ENCODE results near the gene PHF2. TPM values are rescaled to one million over a fixed set of nuclear protein-coding genes. Genes with fewer than 3 reads are reported as not detected.

The PHF2 gene
- total RNA-seq, 1 donor from 2014 or later: 22.4 TPM

GRCh38 chr9:93708289-93708986 is 132.1 kb downstream of the PHF2 start:
- DNase-seq: no peak
- Mint-ChIP-seq H3K9me3 (no peaks in the 10 kb centered on the region), H3K4me1 (peaks cover under 1% of the 10 kb centered on the region), H3K4me3 (no peak overlapping the region), H3K27ac (no peak overlapping the region), H3K27me3 (peaks cover 3% of the 10 kb centered on the region), H3K36me3 (ENCODE audit: low read depth) (no peaks in the 10 kb centered on the region)
- intact Hi-C loops (cut with micrococcal nuclease): no loop called here

DNA sequence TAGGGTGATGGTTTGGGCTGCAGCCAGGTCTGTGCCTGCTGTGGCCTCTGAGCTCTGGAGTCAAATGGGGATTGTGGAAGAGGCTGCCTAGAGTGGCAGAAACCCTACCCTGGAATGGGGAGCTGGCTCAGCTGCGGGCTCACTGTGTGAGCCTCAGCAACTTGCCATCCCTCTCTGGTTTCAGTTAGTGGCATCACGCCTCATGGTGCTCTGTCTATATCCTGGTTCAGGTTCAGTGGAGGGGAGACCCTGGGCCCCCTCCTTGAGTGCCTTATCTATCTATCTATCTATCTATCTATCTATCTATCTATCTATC is 132.6 kb downstream of the PHF2 start:
- DNase-seq: no peak
- H3K27ac Mint-ChIP-seq: no peak overlapping the region
- intact Hi-C loops (cut with micrococcal nuclease): no loop called here
- no peaks in the 10 kb centered on the region for H3K36me3 Mint-ChIP-seq (ENCODE audit: low read depth)
- peaks cover 2% of the 10 kb centered on the region for H3K27me3 Mint-ChIP-seq
- H3K4me1 Mint-ChIP-seq: peaks cover 6% of the 10 kb centered on the region
- H3K9me3 Mint-ChIP-seq: no peaks in the 10 kb centered on the region
- H3K4me3 Mint-ChIP-seq: no peak overlapping the region

- no peak for DNase-seq
- H3K36me3 Mint-ChIP-seq (ENCODE audit: low read depth): no peaks in the 10 kb centered on the region
- H3K4me1 Mint-ChIP-seq: peaks cover 6% of the 10 kb centered on the region
- no peaks in the 10 kb centered on the region for H3K9me3 Mint-ChIP-seq
- intact Hi-C loops (cut with micrococcal nuclease): no loop called here
- no peak overlapping the region for H3K27ac Mint-ChIP-seq
- no peak overlapping the region for H3K4me3 Mint-ChIP-seq
- no peaks in the 10 kb centered on the region for H3K27me3 Mint-ChIP-seq
Observed at GRCh38 chr9:93709600-93710369, 133.4 kb downstream of the PHF2 start.

GRCh38 chr9:93710370-93710723 is 134.0 kb downstream of the PHF2 start:
- Mint-ChIP-seq H3K9me3 (no peaks in the 10 kb centered on the region), H3K27me3 (no peaks in the 10 kb centered on the region), H3K4me3 (no peak overlapping the region), H3K36me3 (ENCODE audit: low read depth) (no peaks in the 10 kb centered on the region), H3K4me1 (peaks cover 6% of the 10 kb centered on the region), H3K27ac (no peak overlapping the region)
- intact Hi-C loops (cut with micrococcal nuclease): no loop called here
- peak; percentile 41 for DNase-seq

- Mint-ChIP-seq H3K27me3 (no peaks in the 10 kb centered on the region), H3K36me3 (ENCODE audit: low read depth) (no peaks in the 10 kb centered on the region), H3K4me1 (peaks cover 6% of the 10 kb centered on the region), H3K9me3 (peaks cover 1% of the 10 kb centered on the region), H3K4me3 (no peak overlapping the region), H3K27ac (no peak overlapping the region)
- intact Hi-C loops (cut with micrococcal nuclease): no loop called here
- DNase-seq: no peak
Observed at GRCh38 chr9:93711002-93711401, 134.6 kb downstream of the PHF2 start.

DNA sequence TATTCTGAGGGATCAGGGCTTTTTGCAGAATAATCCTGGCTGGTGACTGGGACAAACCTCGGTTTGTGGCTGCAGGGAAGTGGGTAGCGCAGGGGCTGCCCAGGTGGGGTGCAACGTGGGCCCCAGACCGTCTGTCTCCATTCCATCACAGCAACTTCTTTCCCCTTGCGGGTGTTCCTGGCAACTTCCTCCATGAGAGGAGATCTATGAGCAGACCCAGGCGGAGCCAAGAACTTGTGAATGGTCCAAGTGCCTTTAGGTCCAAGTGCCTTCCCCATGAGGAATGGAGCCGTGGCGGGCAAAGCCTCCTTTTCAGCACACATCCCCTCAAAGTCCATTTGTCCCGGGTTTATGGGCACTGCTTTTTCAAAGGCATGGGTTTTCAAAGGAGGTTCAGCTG is 136.5 kb downstream of the PHF2 start:
- H3K27me3 Mint-ChIP-seq: no peaks in the 10 kb centered on the region
- peak; percentile 41 for DNase-seq
- peaks cover 6% of the 10 kb centered on the region for H3K4me1 Mint-ChIP-seq
- H3K9me3 Mint-ChIP-seq: peaks cover 12% of the 10 kb centered on the region
- H3K36me3 Mint-ChIP-seq (ENCODE audit: low read depth): no peaks in the 10 kb centered on the region
- intact Hi-C loops (cut with micrococcal nuclease): no loop called here
- no peak overlapping the region for H3K4me3 Mint-ChIP-seq
- no peak overlapping the region for H3K27ac Mint-ChIP-seq

- intact Hi-C loops (cut with micrococcal nuclease): no loop called here
- H3K36me3 Mint-ChIP-seq (ENCODE audit: low read depth): no peaks in the 10 kb centered on the region
- no peak overlapping the region for H3K4me3 Mint-ChIP-seq
- H3K27ac Mint-ChIP-seq: no peak overlapping the region
- no peaks in the 10 kb centered on the region for H3K27me3 Mint-ChIP-seq
- H3K4me1 Mint-ChIP-seq: peaks cover 6% of the 10 kb centered on the region
- DNase-seq: peak; percentile 46
- peaks cover 12% of the 10 kb centered on the region for H3K9me3 Mint-ChIP-seq
Observed at GRCh38 chr9:93713716-93714115, 137.3 kb downstream of the PHF2 start.

GRCh38 chr9:93721417-93721965 is 145.1 kb downstream of the PHF2 start:
- H3K9me3 Mint-ChIP-seq: peaks cover 8% of the 10 kb centered on the region
- intact Hi-C loops (cut with micrococcal nuclease): no loop called here
- DNase-seq: no peak
- H3K36me3 Mint-ChIP-seq (ENCODE audit: low read depth): no peaks in the 10 kb centered on the region
- no peaks in the 10 kb centered on the region for H3K4me1 Mint-ChIP-seq
- no peaks in the 10 kb centered on the region for H3K27me3 Mint-ChIP-seq
- H3K27ac Mint-ChIP-seq: no peak overlapping the region
- no peak overlapping the region for H3K4me3 Mint-ChIP-seq

- peaks cover 3% of the 10 kb centered on the region for H3K9me3 Mint-ChIP-seq
- H3K4me3 Mint-ChIP-seq: no peak overlapping the region
- H3K4me1 Mint-ChIP-seq: no peaks in the 10 kb centered on the region
- H3K27me3 Mint-ChIP-seq: no peaks in the 10 kb centered on the region
- no peak for DNase-seq
- intact Hi-C loops (cut with micrococcal nuclease): no loop called here
- H3K36me3 Mint-ChIP-seq (ENCODE audit: low read depth): no peaks in the 10 kb centered on the region
- no peak overlapping the region for H3K27ac Mint-ChIP-seq
Observed at GRCh38 chr9:93724852-93725251, 148.5 kb downstream of the PHF2 start.

- no peaks in the 10 kb centered on the region for H3K27me3 Mint-ChIP-seq
Observed at GRCh38 chr9:93725382-93725781, 149.0 kb downstream of the PHF2 start.

GRCh38 chr9:93726147-93726546 is 149.8 kb downstream of the PHF2 start:
- no peaks in the 10 kb centered on the region for H3K4me1 Mint-ChIP-seq
- no peak overlapping the region for H3K27ac Mint-ChIP-seq
- no peaks in the 10 kb centered on the region for H3K36me3 Mint-ChIP-seq (ENCODE audit: low read depth)
- no peak for DNase-seq
- H3K4me3 Mint-ChIP-seq: no peak overlapping the region
- intact Hi-C loops (cut with micrococcal nuclease): no loop called here
- H3K27me3 Mint-ChIP-seq: peaks cover 2% of the 10 kb centered on the region
- peaks cover 3% of the 10 kb centered on the region for H3K9me3 Mint-ChIP-seq

More at GRCh38 chr9:93725382-93725781, 149.0 kb downstream of the PHF2 start:
- H3K4me1 Mint-ChIP-seq: no peaks in the 10 kb centered on the region
- peaks cover 3% of the 10 kb centered on the region for H3K9me3 Mint-ChIP-seq
- intact Hi-C loops (cut with micrococcal nuclease): no loop called here
- no peak overlapping the region for H3K4me3 Mint-ChIP-seq
- DNase-seq: no peak
- no peaks in the 10 kb centered on the region for H3K36me3 Mint-ChIP-seq (ENCODE audit: low read depth)
- no peak overlapping the region for H3K27ac Mint-ChIP-seq

Other genes with a start within 250 kb of the PHF2 start
- gene FAM120A, start 124.9 kb upstream of the PHF2 start, total RNA-seq: 145 and 147 TPM in 2 replicates
- gene FAM120AOS, start 123.0 kb upstream of the PHF2 start, total RNA-seq: 31.6 and 33.9 TPM in 2 replicates